ENCODE results near the gene AXDND1.
"Not testable (repeated sequence)": the region's sequence is repeated elsewhere in the genome, so short reads cannot be mapped to it uniquely, and the experiment has no call there.

Gene AXDND1

GRCh38 chr1:179437171-179437570, 71.4 kb downstream of the AXDND1 start:
- H3K27ac ChIP-seq, result no peak overlapping the region
- CTCF ChIA-PET, result no interaction called here
- no peak for TF ChIP-seq CTCF (conservative IDR thresholded peaks at IDR 0.05; ENCODE audit: low read depth)
- POLR2A ChIA-PET (ENCODE audit: low non-redundant PET), result no interaction called here
- no peak for DNase-seq (ENCODE audit: low spot score)

- CTCF ChIA-PET; POLR2A ChIA-PET (ENCODE audit: low non-redundant PET); DNase-seq (ENCODE audit: low spot score); H3K27ac ChIP-seq: not testable (repeated sequence)
Observed at GRCh38 chr1:179439646-179440045, 73.9 kb downstream of the AXDND1 start.

- DNase-seq (ENCODE audit: low spot score); POLR2A ChIA-PET (ENCODE audit: low non-redundant PET); CTCF ChIA-PET; H3K27ac ChIP-seq: not testable (repeated sequence)
Observed at GRCh38 chr1:179440301-179440700, 74.5 kb downstream of the AXDND1 start.

GRCh38 chr1:179440971-179441370, 75.2 kb downstream of the AXDND1 start:
- H3K27ac ChIP-seq, result no peak overlapping the region
- POLR2A ChIA-PET (ENCODE audit: low non-redundant PET), result no interaction called here
- TF ChIP-seq CTCF (conservative IDR thresholded peaks at IDR 0.05; ENCODE audit: low read depth), result no peak
- DNase-seq (ENCODE audit: low spot score), result no peak
- CTCF ChIA-PET, result no interaction called here

GRCh38 chr1:179441501-179441900, 75.7 kb downstream of the AXDND1 start:
- ChIA-PET POLR2A (ENCODE audit: low non-redundant PET) (no interaction called here), CTCF (no interaction called here)
- DNase-seq (ENCODE audit: low spot score), result no peak
- TF ChIP-seq CTCF (conservative IDR thresholded peaks at IDR 0.05; ENCODE audit: low read depth), result no peak
- no peak overlapping the region for H3K27ac ChIP-seq

- DNase-seq (ENCODE audit: low spot score); H3K27ac ChIP-seq; POLR2A ChIA-PET (ENCODE audit: low non-redundant PET); CTCF ChIA-PET: not testable (repeated sequence)
Observed at GRCh38 chr1:179442846-179443245, 77.1 kb downstream of the AXDND1 start.

- H3K27ac ChIP-seq, result no peak overlapping the region
- ChIA-PET CTCF (no interaction called here), POLR2A (ENCODE audit: low non-redundant PET) (no interaction called here)
- no peak for TF ChIP-seq CTCF (conservative IDR thresholded peaks at IDR 0.05; ENCODE audit: low read depth)
- no peak for DNase-seq (ENCODE audit: low spot score)
Observed at GRCh38 chr1:179445593-179445992, 79.8 kb downstream of the AXDND1 start.

- CTCF ChIA-PET, result no interaction called here
- DNase-seq (ENCODE audit: low spot score), result no peak
- H3K27ac ChIP-seq, result no peak overlapping the region
- TF ChIP-seq CTCF (conservative IDR thresholded peaks at IDR 0.05; ENCODE audit: low read depth), result no peak
- POLR2A ChIA-PET (ENCODE audit: low non-redundant PET), result no interaction called here
Observed at GRCh38 chr1:179447489-179447888, 81.7 kb downstream of the AXDND1 start.
